Karpas-422 (cell line): ENCODE measurements around the gene SLC22A17. TPM values are rescaled to one million over a fixed set of nuclear protein-coding genes. Genes with fewer than 3 reads are reported as not detected.

Source experiments
- DNase-seq: peaks from one replicate; pipeline ENCODE4 v3.0.0-alpha.2; 2015
- H2AFZ ChIP-seq: fragments of 200-600 bp; sonication (generic); 2 replicates; pipeline ENCODE4 v1.6.1; 2014; ENCODE audit warnings: antibody characterized with exemption, low read length, mixed read lengths
- H3K27ac ChIP-seq: fragments of 200-600 bp; sonication (generic); 2 replicates; pipeline ENCODE4 v1.5.1; 2014; ENCODE audit warnings: mild to moderate bottlenecking, low read length, moderate library complexity
- H3K27me3 ChIP-seq: fragments of 200-600 bp; sonication (generic); 2 replicates; pipeline ENCODE4 v1.6.1; 2014; ENCODE audit warnings: low read length, mixed read lengths
- H3K36me3 ChIP-seq: fragments of 200-600 bp; sonication (generic); 2 replicates; pipeline ENCODE4 v1.6.1; 2014; ENCODE audit warnings: low read length, mixed read lengths; ENCODE audit not compliant: insufficient read depth
- H3K4me1 ChIP-seq: fragments of 200-600 bp; sonication (generic); 2 replicates; pipeline ENCODE4 v1.6.1; 2014; ENCODE audit warnings: mild to moderate bottlenecking, low read length, mixed read lengths
- H3K4me2 ChIP-seq: fragments of 200-600 bp; sonication (generic); 2 replicates; pipeline ENCODE4 v1.6.1; 2014; ENCODE audit warnings: low read length, low read depth, mild to moderate bottlenecking; ENCODE audit not compliant: poor library complexity, severe bottlenecking
- H3K4me3 ChIP-seq: fragments of 200-600 bp; sonication (generic); 2 replicates; pipeline ENCODE4 v1.5.1; 2014; ENCODE audit warnings: mild to moderate bottlenecking, antibody characterized with exemption, low read length, mixed read lengths
- H3K79me2 ChIP-seq: fragments of 200-600 bp; sonication (generic); 2 replicates; pipeline ENCODE4 v1.6.1; 2014; ENCODE audit warnings: mild to moderate bottlenecking, low read length, mixed read lengths
- H3K9ac ChIP-seq: fragments of 200-600 bp; sonication (generic); 2 replicates; pipeline ENCODE4 v1.6.0; 2014; ENCODE audit warnings: low read length
- H3K9me2 ChIP-seq: fragments of 200-600 bp; sonication (generic), shearing (Covaris generic); replicated peaks from 2 replicates; pipeline ENCODE4 v1.6.0; 2014; ENCODE audit warnings: mild to moderate bottlenecking, low read length, moderate library complexity; ENCODE audit not compliant: insufficient read depth
- H3K9me3 ChIP-seq: fragments of 300-700, 200-600 bp; sonication (generic); 2 replicates; pipeline ENCODE4 v1.6.1; 2014; ENCODE audit warnings: low read length, mixed read lengths
- H4K20me1 ChIP-seq: fragments of 200-600 bp; sonication (generic); 2 replicates; pipeline ENCODE4 v1.6.1; 2014; ENCODE audit warnings: mild to moderate bottlenecking, antibody characterized with exemption, low read length, low read depth; ENCODE audit not compliant: insufficient read depth
- total RNA-seq: library from RNA; depleted of rRNA; stranded (reverse); fragments of >200 nt; shearing (Covaris generic); gene quantifications from 2 replicates; pipeline ENCODE4 v1.2.3, GENCODE V29; 2014; ENCODE audit warnings: low replicate concordance

SLC22A17 gene
- total RNA-seq, 1 experiment from 2014 or later, result not detected

GRCh38 chr14:23346693-23347405 lies 5.8 kb downstream of the SLC22A17 start:
- H3K4me2 ChIP-seq, result no peak overlapping the region
- H3K79me2 ChIP-seq, result no peaks in the 10 kb centered on the region
- H3K27ac ChIP-seq, result no peak overlapping the region
- no peaks in the 10 kb centered on the region for H3K4me1 ChIP-seq
- H2AFZ ChIP-seq, result no peak overlapping the region
- H3K4me3 ChIP-seq, result no peak overlapping the region
- H3K9me3 ChIP-seq, result no peaks in the 10 kb centered on the region
- no peak for DNase-seq
- no peaks in the 10 kb centered on the region for H3K27me3 ChIP-seq
- no peaks in the 10 kb centered on the region for H4K20me1 ChIP-seq
- no peaks in the 10 kb centered on the region for H3K9me2 ChIP-seq
- H3K36me3 ChIP-seq, result no peaks in the 10 kb centered on the region
- no peak overlapping the region for H3K9ac ChIP-seq

GRCh38 chr14:23345987-23346692 lies 6.5 kb downstream of the SLC22A17 start:
- H3K9ac ChIP-seq, result no peak overlapping the region

DNA sequence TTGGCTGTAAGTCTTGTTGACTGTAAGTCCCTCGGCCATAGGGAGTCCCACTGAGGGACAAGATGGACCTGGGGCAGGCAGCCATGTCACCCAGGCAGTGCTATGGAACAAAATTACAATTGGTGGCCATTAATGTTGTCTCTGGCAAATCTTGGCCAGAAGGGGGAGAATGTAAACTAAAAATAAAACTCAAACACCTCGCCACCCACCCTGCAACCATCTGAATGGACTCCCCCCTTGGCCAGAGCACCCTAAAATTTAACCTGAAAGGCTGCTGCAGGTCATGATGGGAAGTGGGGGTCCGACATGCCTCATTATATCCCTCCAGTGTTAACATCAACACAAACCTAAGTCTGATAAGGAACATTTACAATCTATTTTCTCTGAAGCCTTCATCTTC lies 8.2 kb downstream of the SLC22A17 start:
- H3K36me3 ChIP-seq, result no peaks in the 10 kb centered on the region
- no peaks in the 10 kb centered on the region for H4K20me1 ChIP-seq
- H3K27me3 ChIP-seq, result 0 out of 2 replicates have a peak, but pooled peaks cover 2% of the 10 kb centered on the region
- no peaks in the 10 kb centered on the region for H3K4me1 ChIP-seq
- H2AFZ ChIP-seq, result no peak overlapping the region
- no peak overlapping the region for H3K4me3 ChIP-seq
- H3K79me2 ChIP-seq, result no peaks in the 10 kb centered on the region
- H3K9me3 ChIP-seq, result peaks cover 5% of the 10 kb centered on the region; the same call in 1 of the 2 replicates
- H3K9ac ChIP-seq, result no peak overlapping the region
- no peak for DNase-seq
- no peak overlapping the region for H3K27ac ChIP-seq
- no peaks in the 10 kb centered on the region for H3K9me2 ChIP-seq
- no peak overlapping the region for H3K4me2 ChIP-seq

More at GRCh38 chr14:23345987-23346692, 6.5 kb downstream of the SLC22A17 start:
- H3K4me3 ChIP-seq, result no peak overlapping the region
- H4K20me1 ChIP-seq, result no peaks in the 10 kb centered on the region
- H3K4me2 ChIP-seq, result no peak overlapping the region
- H3K9me2 ChIP-seq, result no peaks in the 10 kb centered on the region
- no peaks in the 10 kb centered on the region for H3K36me3 ChIP-seq
- H3K4me1 ChIP-seq, result no peaks in the 10 kb centered on the region
- H3K79me2 ChIP-seq, result no peaks in the 10 kb centered on the region
- H3K27ac ChIP-seq, result no peak overlapping the region
- no peaks in the 10 kb centered on the region for H3K27me3 ChIP-seq
- H3K9me3 ChIP-seq, result no peaks in the 10 kb centered on the region
- no peak overlapping the region for H2AFZ ChIP-seq
- DNase-seq, result no peak

GRCh38 chr14:23339506-23340268 lies 13.0 kb downstream of the SLC22A17 start:
- Histone ChIP-seq H3K4me3 (no peak overlapping the region), H3K4me1 (no peaks in the 10 kb centered on the region), H3K27me3 (0 out of 2 replicates have a peak, but pooled peaks cover 2% of the 10 kb centered on the region), H3K4me2 (no peak overlapping the region), H3K79me2 (no peaks in the 10 kb centered on the region), H3K36me3 (no peaks in the 10 kb centered on the region), H4K20me1 (no peaks in the 10 kb centered on the region), H3K9me2 (no peaks in the 10 kb centered on the region), H3K9ac (no peak overlapping the region), H3K9me3 (peaks cover 12% of the 10 kb centered on the region; the same call in 1 of the 2 replicates), H3K27ac (no peak overlapping the region), H2AFZ (no peak overlapping the region)
- DNase-seq, result no peak

GRCh38 chr14:23335623-23336022 lies 17.1 kb downstream of the SLC22A17 start:
- Histone ChIP-seq H3K27me3 (0 out of 2 replicates have a peak, but pooled peaks cover 2% of the 10 kb centered on the region), H3K9me3 (peaks cover 11% of the 10 kb centered on the region; the same call in 1 of the 2 replicates), H3K4me3 (no peak overlapping the region), H3K4me1 (no peaks in the 10 kb centered on the region), H3K4me2 (no peak overlapping the region), H3K27ac (no peak overlapping the region), H2AFZ (no peak overlapping the region), H4K20me1 (no peaks in the 10 kb centered on the region), H3K9ac (no peak overlapping the region), H3K9me2 (no peaks in the 10 kb centered on the region), H3K79me2 (no peaks in the 10 kb centered on the region), H3K36me3 (no peaks in the 10 kb centered on the region)
- DNase-seq, result no peak

- no peaks in the 10 kb centered on the region for H3K9me2 ChIP-seq
- peaks cover 16% of the 10 kb centered on the region for H3K4me1 ChIP-seq
- peak; percentile 93 for DNase-seq
- H3K79me2 ChIP-seq, result peaks cover 9% of the 10 kb centered on the region
- H3K4me2 ChIP-seq, result no peak overlapping the region
- H3K9ac ChIP-seq, result no peak overlapping the region
- no peak overlapping the region for H3K4me3 ChIP-seq
- H3K9me3 ChIP-seq, result no peaks in the 10 kb centered on the region
- H3K36me3 ChIP-seq, result peaks cover 20% of the 10 kb centered on the region
- H2AFZ ChIP-seq, result no peak overlapping the region
- no peaks in the 10 kb centered on the region for H3K27me3 ChIP-seq
- H4K20me1 ChIP-seq, result no peaks in the 10 kb centered on the region
- H3K27ac ChIP-seq, result no peak overlapping the region
Measured at GRCh38 chr14:23327947-23328744, 24.5 kb downstream of the SLC22A17 start.

DNA sequence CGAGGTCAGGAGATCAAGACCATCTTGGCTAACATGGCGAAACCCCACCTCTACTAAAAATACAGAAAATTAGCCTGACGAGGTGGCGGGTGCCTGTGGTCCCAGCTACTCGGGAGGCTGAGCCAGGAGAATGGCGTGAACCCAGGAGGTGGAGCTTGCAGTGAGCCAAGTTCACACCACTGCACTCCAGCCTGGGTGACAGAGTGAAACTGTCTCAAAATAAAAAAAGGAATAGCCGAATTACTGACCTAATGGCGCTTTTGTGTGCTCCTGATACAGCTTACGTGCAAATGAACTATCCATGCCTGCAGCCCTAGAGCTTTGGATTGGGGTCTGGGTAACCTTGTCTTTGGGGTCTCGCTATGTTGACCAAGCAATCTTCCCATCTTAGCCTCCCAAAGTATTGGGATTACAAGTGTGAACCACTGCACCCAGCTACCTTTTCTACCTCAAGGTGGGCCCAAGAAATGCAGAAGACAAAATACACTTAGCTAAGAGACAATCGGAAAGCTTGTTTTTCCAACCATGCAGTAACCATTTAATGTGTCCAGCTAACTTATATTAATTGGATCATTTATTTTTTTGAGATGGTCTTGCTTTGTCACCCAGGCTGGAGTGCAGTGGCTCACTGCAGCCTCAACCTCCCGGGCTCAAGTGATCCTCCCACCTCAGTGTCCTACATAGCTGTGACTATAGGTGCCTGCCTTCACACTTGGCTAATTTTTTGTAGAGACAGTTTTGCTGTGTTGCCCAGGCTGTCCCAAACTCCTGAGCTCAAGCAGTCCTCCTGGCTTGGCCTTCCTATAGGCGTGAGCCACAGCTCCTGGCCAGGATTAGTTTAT lies 26.0 kb downstream of the SLC22A17 start:
- Histone ChIP-seq H3K79me2 (peaks cover 23% of the 10 kb centered on the region), H3K27me3 (no peaks in the 10 kb centered on the region), H3K27ac (peak overlapping the region; percentile 2; the same call in 1 of the 2 replicates), H3K9me2 (no peaks in the 10 kb centered on the region), H3K9me3 (no peaks in the 10 kb centered on the region), H4K20me1 (peaks cover 6% of the 10 kb centered on the region; the same call in 1 of the 2 replicates), H3K4me1 (peaks cover 23% of the 10 kb centered on the region), H2AFZ (no peak overlapping the region), H3K4me3 (no peak overlapping the region), H3K4me2 (no peak overlapping the region), H3K9ac (no peak overlapping the region), H3K36me3 (peaks cover 28% of the 10 kb centered on the region)
- DNase-seq, result peak; percentile 67
